Epithelial cell of proximal tubule (primary cell): ENCODE data around the gene EPM2A. TPM values are rescaled to one million over a fixed set of nuclear protein-coding genes. Genes with fewer than 3 reads are reported as not detected.
A peak's percentile ranks its signal among the peaks of the same experiment; 100 is the strongest.

Source experiments
- DNase-seq: peaks from one replicate; pipeline ENCODE4 v3.0.0-alpha.2; 2011; ENCODE audit warnings: low read depth
- H3K4me3 ChIP-seq: 2 replicates; pipeline ENCODE4 v1.5.1; 2011; ENCODE audit warnings: low read depth, mild to moderate bottlenecking, low read length
- CTCF ChIP-seq: conservative IDR thresholded peaks from 2 replicates; pipeline ENCODE4 v1.5.1; 2012; ENCODE audit warnings: low read depth, mild to moderate bottlenecking, low read length
- total RNA-seq: library from RNA; depleted of rRNA; stranded (reverse); fragments of >200 nt; gene quantifications from 2 replicates; pipeline ENCODE4 v1.2.3, GENCODE V29; 2015

The EPM2A gene
- total RNA-seq, 1 donor from 2014 or later, result 6.2 TPM

DNA sequence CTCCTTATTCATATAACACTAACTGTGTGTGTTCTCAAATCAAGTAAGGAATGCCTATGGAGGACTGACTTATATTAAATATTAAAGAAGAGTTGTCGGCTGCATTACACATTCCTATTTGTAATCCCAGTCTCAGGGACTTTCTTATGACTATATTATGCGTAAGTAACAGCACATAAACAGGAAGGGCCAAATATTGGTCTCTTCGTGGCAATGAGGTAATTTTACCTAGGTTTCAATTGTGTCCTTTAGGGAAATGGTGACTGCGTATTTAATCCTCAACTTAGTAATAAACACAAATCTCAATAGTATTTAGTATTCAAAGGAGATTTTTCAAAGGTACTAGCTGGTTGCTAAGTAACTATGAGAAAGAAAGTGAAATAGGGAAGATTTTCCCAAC, 22.8 kb upstream of the EPM2A start:
- TF ChIP-seq CTCF, result no peak
- no peak for DNase-seq
- H3K4me3 ChIP-seq, result no peak overlapping the region

- TF ChIP-seq CTCF, result no peak
- no peak overlapping the region for H3K4me3 ChIP-seq
- no peak for DNase-seq
Observed at GRCh38 chr6:145756170-145756662, 20.9 kb upstream of the EPM2A start.

DNA sequence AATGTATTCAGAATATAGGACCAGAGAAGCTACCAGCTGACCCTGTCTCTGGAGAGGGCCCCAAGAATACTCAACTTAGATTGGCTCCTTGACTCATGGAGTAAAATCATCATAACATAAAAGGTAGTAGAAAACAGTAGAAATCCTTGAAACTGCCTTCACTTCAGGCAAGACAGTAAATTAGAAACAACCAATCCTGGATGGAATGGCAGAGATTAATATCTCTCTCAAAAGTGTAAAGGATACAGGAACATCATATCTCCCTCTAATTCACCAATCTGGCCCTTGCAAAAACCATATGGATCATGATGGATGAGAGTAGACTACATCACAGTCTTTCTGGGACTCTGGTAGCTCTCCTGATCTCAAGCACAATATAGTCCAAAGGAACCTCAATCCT, 20.4 kb upstream of the EPM2A start:
- TF ChIP-seq CTCF, result no peak
- H3K4me3 ChIP-seq, result no peak overlapping the region
- no peak for DNase-seq

DNA sequence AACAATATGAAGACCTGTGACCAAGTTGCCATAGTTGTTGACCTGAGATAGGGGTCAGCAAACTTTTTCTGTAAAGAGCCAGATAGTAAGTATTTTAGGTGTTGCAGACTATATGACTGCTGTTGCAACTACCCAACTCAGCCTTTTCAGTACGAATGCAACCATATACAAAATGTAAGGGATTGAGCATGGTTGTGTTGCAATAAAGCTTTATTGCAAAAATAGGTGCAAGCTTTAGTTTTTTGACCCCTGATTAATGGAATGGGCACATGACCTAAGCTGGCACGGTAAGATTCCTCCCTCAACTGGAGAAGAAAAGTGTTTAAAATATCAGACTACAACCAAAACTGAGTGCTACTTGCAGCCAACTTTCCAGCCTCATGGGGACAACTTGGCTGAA, 17.3 kb upstream of the EPM2A start:
- TF ChIP-seq CTCF, result no peak
- no peak for DNase-seq
- H3K4me3 ChIP-seq, result no peak overlapping the region

DNA sequence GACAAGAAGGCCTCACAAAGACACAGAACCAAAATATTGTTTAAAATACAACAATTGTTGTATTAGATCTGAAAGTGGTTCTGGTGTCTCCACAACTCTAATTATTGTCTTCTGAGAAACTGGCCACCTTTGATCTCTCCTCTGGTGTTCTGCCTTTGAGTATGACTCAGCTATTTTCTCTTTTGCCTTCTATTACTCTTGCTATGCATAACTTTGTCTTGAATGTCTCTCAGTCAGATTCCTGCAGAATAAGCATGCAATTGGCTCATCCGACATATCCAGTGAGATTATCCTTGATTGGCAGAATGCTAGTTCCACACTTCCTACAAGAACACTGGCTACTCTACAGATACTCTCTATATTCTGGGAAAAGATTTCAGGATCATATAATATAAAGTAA, 14.3 kb upstream of the EPM2A start:
- no peak overlapping the region for H3K4me3 ChIP-seq
- no peak for TF ChIP-seq CTCF
- DNase-seq, result peak; percentile 70

DNA sequence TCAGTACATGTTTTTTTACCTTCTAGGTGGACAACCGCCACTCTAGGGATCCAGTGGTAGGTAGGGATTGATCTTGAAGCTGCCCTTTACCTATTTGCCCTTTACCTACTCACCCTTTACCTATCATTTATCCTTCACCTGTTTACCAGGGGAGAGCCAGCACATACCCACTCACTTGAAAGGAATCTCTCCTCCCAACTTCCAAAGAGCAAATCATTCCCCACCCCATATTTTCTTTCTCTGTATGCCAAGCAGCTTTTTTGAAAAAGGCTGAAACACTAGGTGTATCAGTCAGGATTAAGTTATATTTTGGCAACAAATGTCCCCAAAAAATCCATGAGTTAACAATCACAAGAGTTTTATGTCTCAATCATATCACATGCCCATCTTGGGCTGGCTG, 10.5 kb upstream of the EPM2A start:
- H3K4me3 ChIP-seq, result no peak overlapping the region
- no peak for TF ChIP-seq CTCF
- no peak for DNase-seq

DNA sequence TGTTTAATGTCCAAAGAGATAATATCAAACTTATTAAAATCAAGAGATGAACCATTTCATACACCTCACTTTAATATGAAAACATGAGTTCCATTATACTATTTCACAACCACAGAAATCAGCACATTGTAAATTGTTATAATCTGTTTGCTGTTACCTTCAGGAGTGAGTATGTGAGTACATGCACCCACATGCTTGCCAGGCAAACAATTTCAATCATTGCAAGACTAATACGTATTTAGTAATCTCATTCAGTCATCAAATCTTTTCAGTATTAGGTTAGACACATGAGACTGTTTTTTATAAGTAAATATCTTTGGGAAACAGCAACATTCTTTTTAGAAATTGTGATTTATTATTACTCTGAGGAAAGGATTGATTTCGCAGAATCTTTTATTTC, 9.3 kb upstream of the EPM2A start:
- no peak for TF ChIP-seq CTCF
- no peak for DNase-seq
- no peak overlapping the region for H3K4me3 ChIP-seq
